Fibroblast of peridontal ligament (primary cell): ENCODE results near the gene MUC2.

ENCODE experiments used
- DNase-seq: peaks from one replicate; pipeline ENCODE4 v3.0.0-alpha.2; 2010; ENCODE audit errors: extremely low read depth

Gene MUC2

GRCh38 chr11:1087279-1087960, 12.7 kb downstream of the MUC2 start:
- no peak for DNase-seq

- DNase-seq: no peak
Measured at GRCh38 chr11:1087961-1088926, 13.6 kb downstream of the MUC2 start.

GRCh38 chr11:1088927-1089737, 14.5 kb downstream of the MUC2 start:
- DNase-seq: no peak

- no peak for DNase-seq
Measured at GRCh38 chr11:1089738-1090599, 15.3 kb downstream of the MUC2 start.

GRCh38 chr11:1090600-1091331, 16.1 kb downstream of the MUC2 start:
- DNase-seq: no peak

GRCh38 chr11:1091332-1092083, 16.8 kb downstream of the MUC2 start:
- DNase-seq: no peak

- DNase-seq: no peak
Measured at GRCh38 chr11:1092145-1092670, 17.5 kb downstream of the MUC2 start.

GRCh38 chr11:1092919-1093318, 18.2 kb downstream of the MUC2 start:
- DNase-seq: no peak

- DNase-seq: no peak
Measured at GRCh38 chr11:1099519-1100355, 25.1 kb downstream of the MUC2 start.

GRCh38 chr11:1100417-1101245, 26.0 kb downstream of the MUC2 start:
- no peak for DNase-seq

- no peak for DNase-seq
Measured at GRCh38 chr11:1101318-1102089, 26.8 kb downstream of the MUC2 start.

GRCh38 chr11:1102221-1102971, 27.7 kb downstream of the MUC2 start:
- DNase-seq: no peak

GRCh38 chr11:1102996-1103395, 28.3 kb downstream of the MUC2 start:
- no peak for DNase-seq

- DNase-seq: no peak
Measured at GRCh38 chr11:1103401-1104360, 29.0 kb downstream of the MUC2 start.
